Erythroblast (primary cell): ENCODE results near the gene XPO5.

ENCODE experiments used
- GATA1 ChIP-seq: IDR thresholded peaks from 2 replicates; pipeline ENCODE4 v1.6.1; 2011; ENCODE audit warnings: low read depth, mild to moderate bottlenecking, control low read depth, low read length, moderate library complexity
- POLR2A ChIP-seq: IDR thresholded peaks from 2 replicates; pipeline ENCODE4 v1.6.1; 2011; ENCODE audit warnings: mild to moderate bottlenecking, low read length

DNA sequence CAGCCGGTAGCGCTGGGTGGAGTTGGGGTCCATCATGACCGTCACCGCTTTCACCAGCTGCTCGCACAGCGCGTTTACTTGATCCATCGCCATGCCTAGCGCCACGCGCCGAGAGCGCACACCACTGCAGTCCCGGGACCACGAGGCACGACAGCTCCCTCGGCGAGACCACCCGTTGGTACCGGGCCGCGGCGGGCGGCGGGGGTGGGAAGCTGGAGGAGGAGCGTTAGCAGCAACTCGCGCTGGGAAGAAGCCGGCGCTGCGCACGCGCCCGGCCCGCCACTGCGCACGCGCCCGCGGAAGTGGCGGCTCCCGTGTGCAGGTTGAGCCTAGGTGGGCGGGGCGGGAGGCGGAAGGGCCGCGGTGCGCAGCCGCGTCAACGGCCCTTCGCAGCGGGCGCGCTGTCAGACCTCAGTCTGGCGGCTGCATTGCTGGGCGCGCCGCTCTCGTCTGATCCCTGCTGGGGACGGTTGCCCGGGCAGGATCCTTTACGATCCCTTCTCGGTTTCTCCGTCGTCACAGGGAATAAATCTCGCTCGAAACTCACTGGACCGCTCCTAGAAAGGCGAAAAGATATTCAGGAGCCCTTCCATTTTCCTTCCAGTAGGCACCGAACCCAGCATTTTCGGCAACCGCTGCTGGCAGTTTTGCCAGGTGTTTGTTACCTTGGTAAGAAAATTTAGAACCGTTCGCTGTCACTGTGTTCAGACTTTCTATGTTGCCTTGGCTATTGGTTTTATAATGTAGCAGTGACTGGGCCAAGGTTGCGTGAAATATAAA lies at the start of gene XPO5, which contains the start of gene POLH:
- TF ChIP-seq POLR2A: peak; percentile 97
- TF ChIP-seq GATA1: no peak
